CD8-positive, alpha-beta memory T cell (primary cell): ENCODE results near the gene OGFOD2. TPM values are rescaled to one million over a fixed set of nuclear protein-coding genes. Genes with fewer than 3 reads are reported as not detected.
A peak's percentile ranks its signal among the peaks of the same experiment; 100 is the strongest.
"Not testable (repeated sequence)": the region's sequence is repeated elsewhere in the genome, so short reads cannot be mapped to it uniquely, and the experiment has no call there.

Experiments
- CTCF ChIA-PET: fragments of 350-600 bp; sonication (Branson Sonifier 250); formaldehyde crosslinking; loops from one replicate; lab custom pipeline; 2021; ENCODE audit warnings: antibody characterized with exemption; lab: Charles Lee
- POLR2A ChIA-PET: fragments of 350-600 bp; sonication (Branson Sonifier 250); formaldehyde crosslinking; loops from one replicate; lab custom pipeline; 2021; ENCODE audit warnings: antibody characterized with exemption; lab: Charles Lee
- DNase-seq, 5 donors: peaks; one replicate each; pipeline versions ENCODE4 v3.0.0 to v3.0.0-alpha.2; 2020 to 2022; ENCODE audit warnings: mixed read lengths in 1 of 5
- H3K27ac ChIP-seq: one replicate; pipeline ENCODE4 v1.7.0; 2013; ENCODE audit warnings: low read depth, mild to moderate bottlenecking, low read length, moderate library complexity
- H3K27me3 ChIP-seq: 2 replicates; pipeline ENCODE4 v1.7.0; 2013; ENCODE audit warnings: low read length, mild to moderate bottlenecking; ENCODE audit not compliant: insufficient read depth, poor library complexity, severe bottlenecking
- H3K36me3 ChIP-seq: 2 replicates; pipeline ENCODE4 v1.7.0; 2013; ENCODE audit warnings: mild to moderate bottlenecking, low read length, moderate library complexity; ENCODE audit not compliant: insufficient read depth
- H3K4me1 ChIP-seq: 2 replicates; pipeline ENCODE4 v1.7.0; 2013; ENCODE audit warnings: mild to moderate bottlenecking, low read length, moderate library complexity; ENCODE audit not compliant: insufficient read depth
- H3K4me3 ChIP-seq: 2 replicates; pipeline ENCODE4 v1.7.0; 2013; ENCODE audit warnings: mild to moderate bottlenecking, low read length
- H3K9me3 ChIP-seq: 2 replicates; pipeline ENCODE4 v1.7.0; 2013; ENCODE audit warnings: mild to moderate bottlenecking, low read length
- H3K27ac Mint-ChIP-seq, 8 donors: one replicate each; pipeline ENCODE4 v1.8.0; 2020 to 2021; ENCODE audit warnings: mixed read lengths in 8 of 8, mild to moderate bottlenecking in 6 of 8, inconsistent platforms in 3 of 8, moderate library complexity in 3 of 8
- H3K27me3 Mint-ChIP-seq, 2 donors: one replicate each; pipeline ENCODE4 v1.8.0; 2020 to 2021; ENCODE audit warnings: mixed read lengths in 2 of 2, mild to moderate bottlenecking in 1 of 2, moderate library complexity in 1 of 2
- H3K36me3 Mint-ChIP-seq, 3 donors: one replicate each; pipeline ENCODE4 v1.8.0; 2020 to 2021; ENCODE audit warnings: mixed read lengths in 3 of 3, inconsistent platforms in 1 of 3, mild to moderate bottlenecking in 1 of 3
- H3K4me1 Mint-ChIP-seq, 3 donors: one replicate each; pipeline ENCODE4 v1.8.0; 2020 to 2021; ENCODE audit warnings: mixed read lengths in 3 of 3, inconsistent platforms in 1 of 3, mild to moderate bottlenecking in 1 of 3
- H3K4me3 Mint-ChIP-seq, 7 donors: one replicate each; pipeline ENCODE4 v1.8.0; 2020 to 2021; ENCODE audit warnings: mixed read lengths in 7 of 7, mild to moderate bottlenecking in 6 of 7, moderate library complexity in 4 of 7, inconsistent platforms in 2 of 7
- H3K9me3 Mint-ChIP-seq, 5 donors: one replicate each; pipeline ENCODE4 v1.8.0; 2020 to 2022; ENCODE audit warnings: mixed read lengths in 5 of 5, mild to moderate bottlenecking in 3 of 5, moderate library complexity in 2 of 5, inconsistent platforms in 1 of 5
- polyA plus RNA-seq: library from polyadenylated mRNA; unstranded; fragments of 300-500 nt; fragmentation: Illumina TruSeq; gene quantifications from one replicate; pipeline ENCODE4 v1.2.3, GENCODE V29; 2021
- total RNA-seq, 2 experiments: library from RNA; stranded (reverse); gene quantifications; one replicate each; pipeline ENCODE4 v1.2.3, GENCODE V29; 2021

OGFOD2 gene
- total and polyA plus RNA-seq, 3 experiments from 2014 or later, result 14.9 to 29.5 (median 27.7) TPM

GRCh38 chr12:123006977-123007376, 31.9 kb downstream of the OGFOD2 start:
- peaks cover 0 to 30% (median 8%) of the 10 kb centered on the region in 3 donors for H3K36me3 Mint-ChIP-seq
- POLR2A ChIA-PET, result interaction anchor here (0.7 kb wide), 1 partner anchor 471 kb away, joined by 4 read pairs; no protein-coding TSS in a partner anchor
- no peaks in the 10 kb centered on the region for H3K4me1 Mint-ChIP-seq
- Histone ChIP-seq H3K4me3 (no peak overlapping the region), H3K36me3 (no peaks in the 10 kb centered on the region), H3K4me1 (no peaks in the 10 kb centered on the region), H3K27me3 (no peaks in the 10 kb centered on the region), H3K27ac (no peak overlapping the region), H3K9me3 (no peaks in the 10 kb centered on the region)
- CTCF ChIA-PET, result no interaction called here
- no peak overlapping the region for H3K4me3 Mint-ChIP-seq
- H3K27ac Mint-ChIP-seq, result no peak overlapping the region
- peaks cover 0 to 2% of the 10 kb centered on the region in 2 donors for H3K27me3 Mint-ChIP-seq
- H3K9me3 Mint-ChIP-seq, result no peaks in the 10 kb centered on the region
- no peak for DNase-seq

- ChIA-PET CTCF (no interaction called here), POLR2A (no interaction called here)
- Histone ChIP-seq H3K27ac (no peak overlapping the region), H3K9me3 (no peaks in the 10 kb centered on the region), H3K4me3 (no peak overlapping the region), H3K36me3 (no peaks in the 10 kb centered on the region), H3K4me1 (no peaks in the 10 kb centered on the region), H3K27me3 (no peaks in the 10 kb centered on the region)
- Mint-ChIP-seq H3K4me1 (no peaks in the 10 kb centered on the region), H3K27me3 (peaks cover 0 to 2% of the 10 kb centered on the region in 2 donors), H3K27ac (peak overlapping the region in 1 of 8 donors; percentile 77), H3K36me3 (peaks cover 0 to 26% (median 10%) of the 10 kb centered on the region in 3 donors), H3K9me3 (no peaks in the 10 kb centered on the region), H3K4me3 (no peak overlapping the region)
- DNase-seq, result no peak
These were observed 35.1 kb downstream of the OGFOD2 start for GRCh38 chr12:123010110-123010509.

DNA sequence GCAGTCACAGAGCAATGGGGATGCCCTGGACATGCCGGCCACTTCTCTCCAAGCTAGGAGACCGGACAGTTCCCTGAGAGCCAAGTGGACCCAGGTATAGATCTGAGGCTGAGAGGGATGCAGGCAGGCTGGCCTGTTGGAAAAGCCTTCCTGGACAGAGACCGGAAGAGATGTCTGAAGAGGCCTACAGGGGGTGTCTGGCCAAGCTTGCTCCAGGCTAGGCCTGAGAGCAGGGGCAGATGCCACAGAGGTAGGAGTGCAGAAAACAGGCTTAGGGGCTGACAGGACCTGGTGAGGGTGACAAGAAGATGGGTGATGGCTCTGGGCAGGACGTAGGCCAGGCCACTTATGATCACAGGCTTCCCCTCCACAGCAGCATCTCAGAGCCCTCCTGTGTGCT, 35.6 kb downstream of the OGFOD2 start:
- ChIA-PET POLR2A (no interaction called here), CTCF (no interaction called here)
- H3K4me3 Mint-ChIP-seq, result no peak overlapping the region
- no peaks in the 10 kb centered on the region for H3K9me3 Mint-ChIP-seq
- no peaks in the 10 kb centered on the region for H3K36me3 ChIP-seq
- H3K36me3 Mint-ChIP-seq, result peaks cover 0 to 26% (median 10%) of the 10 kb centered on the region in 3 donors
- H3K27me3 Mint-ChIP-seq, result peaks cover 0 to 2% of the 10 kb centered on the region in 2 donors
- no peaks in the 10 kb centered on the region for H3K4me1 ChIP-seq
- DNase-seq, result peak in 1 of 5 donors; percentile 11
- no peak overlapping the region for H3K27ac Mint-ChIP-seq
- no peaks in the 10 kb centered on the region for H3K9me3 ChIP-seq
- H3K4me1 Mint-ChIP-seq, result no peaks in the 10 kb centered on the region
- H3K27me3 ChIP-seq, result no peaks in the 10 kb centered on the region
- no peak overlapping the region for H3K27ac ChIP-seq
- H3K4me3 ChIP-seq, result no peak overlapping the region

DNA sequence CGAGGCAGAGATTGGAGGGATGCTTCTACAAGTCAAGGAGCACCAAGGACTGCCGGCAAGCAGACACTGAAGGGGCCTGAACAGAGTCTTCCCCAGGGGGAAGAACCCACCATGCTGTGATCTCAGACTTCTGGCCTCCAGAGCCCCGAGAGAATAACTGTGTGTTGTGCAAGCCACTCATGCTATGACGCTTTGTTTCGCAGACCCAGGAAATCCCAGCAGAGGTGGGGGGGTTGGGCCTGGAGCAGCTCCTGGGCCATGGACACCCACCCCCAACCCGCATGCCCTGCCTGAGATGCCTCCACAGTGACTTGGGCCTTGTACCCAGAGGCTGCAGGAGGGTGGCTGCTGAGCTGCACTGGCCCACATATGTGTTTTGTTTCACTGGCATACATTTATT, 36.7 kb downstream of the OGFOD2 start:
- no peaks in the 10 kb centered on the region for H3K4me1 ChIP-seq
- POLR2A ChIA-PET, result no interaction called here
- H3K27ac Mint-ChIP-seq, result no peak overlapping the region
- no peaks in the 10 kb centered on the region for H3K36me3 ChIP-seq
- no peaks in the 10 kb centered on the region for H3K27me3 ChIP-seq
- peak in 1 of 5 donors; percentile 12 for DNase-seq
- no peak overlapping the region for H3K4me3 ChIP-seq
- H3K27ac ChIP-seq, result no peak overlapping the region
- CTCF ChIA-PET, result no interaction called here
- H3K27me3 Mint-ChIP-seq, result peaks cover 0 to 2% of the 10 kb centered on the region in 2 donors
- H3K9me3 ChIP-seq, result no peaks in the 10 kb centered on the region
- H3K4me3 Mint-ChIP-seq, result no peak overlapping the region
- H3K36me3 Mint-ChIP-seq, result peaks cover 0 to 26% (median 12%) of the 10 kb centered on the region in 3 donors
- H3K4me1 Mint-ChIP-seq, result no peaks in the 10 kb centered on the region
- no peaks in the 10 kb centered on the region for H3K9me3 Mint-ChIP-seq

DNA sequence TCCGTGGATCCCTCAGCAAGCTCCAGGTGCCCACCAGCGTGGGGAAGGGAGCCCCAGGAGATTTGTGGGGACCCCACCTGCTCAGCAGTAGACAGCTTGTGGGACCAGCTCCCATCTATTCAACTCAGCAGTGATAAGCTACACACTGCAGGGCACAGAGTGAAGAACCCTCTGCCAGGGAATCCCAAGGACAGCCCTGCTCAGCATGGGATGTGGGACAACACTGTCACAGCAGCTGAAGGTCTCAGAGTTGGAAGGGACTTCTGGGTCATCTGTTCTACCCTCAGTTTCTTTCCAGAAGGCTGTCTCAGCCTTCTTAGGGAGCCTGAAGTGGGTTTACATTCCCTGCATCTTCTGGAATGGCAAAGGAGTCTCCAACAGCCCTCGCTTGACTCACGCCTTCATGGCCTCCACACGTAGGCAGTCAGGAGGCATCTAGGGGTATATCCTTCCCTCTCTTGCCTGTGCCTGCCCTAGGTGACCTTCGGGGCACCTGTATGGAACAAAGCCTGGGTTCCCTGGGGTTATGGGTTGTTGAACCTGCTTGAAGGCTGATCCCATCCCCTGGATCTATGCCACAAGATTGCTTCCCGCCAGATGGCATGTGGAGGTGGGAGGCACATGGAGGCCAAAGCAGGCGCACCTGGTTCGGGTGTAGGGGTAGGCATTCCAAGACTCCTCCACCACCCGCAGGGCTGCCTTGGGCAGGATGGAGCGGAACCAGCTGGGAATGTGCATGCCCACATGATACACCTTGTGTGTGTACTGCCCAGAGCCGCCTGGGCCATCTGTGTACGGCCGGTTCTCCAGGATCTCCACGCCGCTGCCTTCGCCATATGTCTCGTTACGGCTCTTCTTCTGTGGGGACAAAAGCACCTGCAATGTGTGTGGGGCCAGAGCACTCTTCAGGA, 38.4 kb downstream of the OGFOD2 start:
- POLR2A ChIA-PET, result no interaction called here
- no peak overlapping the region for H3K4me3 ChIP-seq
- H3K4me1 Mint-ChIP-seq, result no peaks in the 10 kb centered on the region
- CTCF ChIA-PET, result no interaction called here
- peak in 1 of 5 donors; percentile 36 for DNase-seq
- no peaks in the 10 kb centered on the region for H3K9me3 Mint-ChIP-seq
- no peak overlapping the region for H3K4me3 Mint-ChIP-seq
- no peaks in the 10 kb centered on the region for H3K4me1 ChIP-seq
- H3K9me3 ChIP-seq, result no peaks in the 10 kb centered on the region
- H3K27ac ChIP-seq, result no peak overlapping the region
- H3K36me3 ChIP-seq, result no peaks in the 10 kb centered on the region
- peaks cover 0 to 20% (median 9%) of the 10 kb centered on the region in 3 donors for H3K36me3 Mint-ChIP-seq
- H3K27me3 Mint-ChIP-seq, result no peaks in the 10 kb centered on the region
- H3K27me3 ChIP-seq, result no peaks in the 10 kb centered on the region
- no peak overlapping the region for H3K27ac Mint-ChIP-seq

DNA sequence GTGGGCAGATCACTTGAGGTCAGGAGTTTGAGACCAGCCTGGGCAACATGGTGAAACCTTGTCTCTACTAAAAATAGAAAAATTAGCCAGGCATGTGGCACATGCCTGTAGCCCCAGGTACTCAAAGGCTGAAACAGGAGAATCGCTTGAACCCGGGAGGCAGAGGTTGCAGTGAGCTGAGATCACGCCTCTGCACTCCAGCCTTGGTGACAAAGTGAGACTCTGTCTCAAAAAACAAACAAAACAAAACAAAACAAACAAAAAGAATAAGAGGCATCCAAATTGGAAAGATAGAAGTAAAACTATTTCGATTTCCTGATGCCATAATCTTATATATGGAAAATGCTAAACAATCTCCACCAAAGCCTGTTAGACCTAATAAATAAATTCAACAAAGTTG, 39.4 kb downstream of the OGFOD2 start:
- H3K4me1 Mint-ChIP-seq, H3K27ac ChIP-seq, H3K27ac Mint-ChIP-seq, H3K27me3 ChIP-seq, H3K9me3 Mint-ChIP-seq, H3K4me3 Mint-ChIP-seq, H3K4me3 ChIP-seq, H3K36me3 ChIP-seq, H3K9me3 ChIP-seq, DNase-seq, CTCF ChIA-PET, H3K27me3 Mint-ChIP-seq, POLR2A ChIA-PET, H3K4me1 ChIP-seq: not testable (repeated sequence)
- peaks cover 0 to 16% (median 9%) of the 10 kb centered on the region in 3 donors for H3K36me3 Mint-ChIP-seq

- Mint-ChIP-seq H3K36me3 (peaks cover 0 to 4% (median 3%) of the 10 kb centered on the region in 3 donors), H3K27me3 (no peaks in the 10 kb centered on the region), H3K9me3 (no peaks in the 10 kb centered on the region), H3K4me1 (peaks cover 0 to 4% (median 0%) of the 10 kb centered on the region in 3 donors), H3K27ac (peak overlapping the region in 3 of 8 donors; percentile 2 to 50 (median 32)), H3K4me3 (no peak overlapping the region)
- H3K4me3 ChIP-seq, result no peak overlapping the region
- ChIA-PET CTCF (no interaction called here), POLR2A (no interaction called here)
- H3K9me3 ChIP-seq, result no peaks in the 10 kb centered on the region
- H3K27me3 ChIP-seq, result no peaks in the 10 kb centered on the region
- no peaks in the 10 kb centered on the region for H3K36me3 ChIP-seq
- DNase-seq, result no peak
- H3K4me1 ChIP-seq, result no peaks in the 10 kb centered on the region
- H3K27ac ChIP-seq, result no peak overlapping the region
These were observed 42.7 kb downstream of the OGFOD2 start for GRCh38 chr12:123017753-123018152.

DNA sequence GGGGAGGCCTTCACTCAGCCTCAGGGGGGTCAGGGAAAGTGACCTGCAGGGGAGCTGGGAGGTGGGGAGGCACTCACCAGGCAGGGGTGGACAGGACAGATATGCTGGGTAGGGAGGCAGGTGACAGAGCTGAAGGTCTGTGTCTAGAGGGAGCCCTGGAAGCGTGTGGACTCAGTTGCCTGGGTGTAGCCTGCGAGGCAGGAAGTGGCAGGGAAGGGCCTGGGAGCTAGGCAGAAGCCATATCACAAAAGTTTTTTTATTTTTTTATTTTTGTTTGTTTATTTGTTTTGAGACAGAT, 44.7 kb downstream of the OGFOD2 start:
- no peaks in the 10 kb centered on the region for H3K36me3 ChIP-seq
- CTCF ChIA-PET, result no interaction called here
- no peak overlapping the region for H3K4me3 Mint-ChIP-seq
- H3K9me3 Mint-ChIP-seq, result no peaks in the 10 kb centered on the region
- POLR2A ChIA-PET, result no interaction called here
- peaks cover 3 to 10% (median 5%) of the 10 kb centered on the region in 3 donors for H3K4me1 Mint-ChIP-seq
- peak in 1 of 5 donors; percentile 3 for DNase-seq
- no peaks in the 10 kb centered on the region for H3K27me3 Mint-ChIP-seq
- H3K4me1 ChIP-seq, result peaks cover 4% of the 10 kb centered on the region
- H3K36me3 Mint-ChIP-seq, result peaks cover 0 to 3% (median 2%) of the 10 kb centered on the region in 3 donors
- H3K9me3 ChIP-seq, result no peaks in the 10 kb centered on the region
- H3K27me3 ChIP-seq, result no peaks in the 10 kb centered on the region
- no peak overlapping the region for H3K4me3 ChIP-seq
- H3K27ac ChIP-seq, result no peak overlapping the region
- peak overlapping the region in 4 of 8 donors; percentile 32 to 57 (median 42) for H3K27ac Mint-ChIP-seq
